ENCODE measurements around the gene CA11.
"Not testable (repeated sequence)": the region's sequence is repeated elsewhere in the genome, so short reads cannot be mapped to it uniquely, and the experiment has no call there.

The CA11 gene

DNA sequence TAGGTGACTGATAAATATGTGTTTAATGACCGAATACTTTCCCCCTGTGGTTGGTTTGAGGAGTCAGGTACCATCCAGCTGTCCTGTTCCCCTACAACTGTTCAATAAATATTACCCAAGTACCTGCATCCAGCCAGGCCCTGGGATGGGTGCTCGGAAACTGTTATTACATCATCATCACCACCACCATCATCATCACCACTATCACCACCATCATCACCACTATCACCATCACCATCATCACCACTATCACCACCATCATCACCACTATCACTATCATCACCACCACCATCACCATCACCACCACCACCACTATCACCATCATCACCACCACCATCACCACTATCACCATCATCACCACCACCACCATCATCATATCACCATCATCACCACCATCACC is 22.8 kb upstream of the CA11 start:
- DNase-seq, result no peak

DNA sequence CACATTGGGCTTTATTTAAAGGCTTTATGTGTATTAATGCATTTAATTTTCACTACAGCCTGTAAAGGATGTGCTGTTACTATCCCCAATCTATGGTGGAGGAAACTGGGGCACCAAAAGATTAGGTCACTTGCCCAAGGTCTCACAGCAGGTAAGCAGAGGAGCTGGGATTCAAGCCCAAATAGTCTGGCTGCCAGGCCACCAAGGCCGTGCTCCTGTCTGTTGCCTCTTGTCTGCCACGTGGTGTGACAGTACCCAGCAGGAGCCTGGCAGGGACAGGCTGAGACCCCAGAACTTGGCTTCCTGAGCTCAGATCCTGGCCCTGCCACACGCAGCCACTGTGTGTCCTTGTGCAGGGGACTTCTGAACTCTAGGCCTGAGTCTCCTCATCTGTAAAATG is 22.3 kb upstream of the CA11 start:
- no peak for DNase-seq

DNA sequence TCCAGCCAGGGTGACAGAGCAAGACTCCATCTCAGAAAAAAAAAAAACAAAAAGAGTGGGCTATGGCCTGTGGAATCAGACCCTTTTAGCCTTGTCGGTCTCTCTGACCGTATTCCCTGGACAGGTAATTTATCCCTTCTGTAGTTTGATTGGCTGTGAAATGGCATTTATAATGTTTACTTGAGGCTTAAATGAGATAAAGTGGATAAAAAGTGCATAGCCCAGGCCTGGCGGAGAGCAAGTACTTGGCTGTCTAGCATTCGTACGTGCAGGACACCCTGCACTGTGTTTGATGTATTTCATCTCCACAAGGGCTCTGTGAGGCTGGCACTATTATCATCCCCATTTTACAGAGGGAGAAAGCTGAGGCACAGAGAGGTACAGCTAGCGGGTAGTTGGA is 19.8 kb upstream of the CA11 start:
- no peak for DNase-seq

DNA sequence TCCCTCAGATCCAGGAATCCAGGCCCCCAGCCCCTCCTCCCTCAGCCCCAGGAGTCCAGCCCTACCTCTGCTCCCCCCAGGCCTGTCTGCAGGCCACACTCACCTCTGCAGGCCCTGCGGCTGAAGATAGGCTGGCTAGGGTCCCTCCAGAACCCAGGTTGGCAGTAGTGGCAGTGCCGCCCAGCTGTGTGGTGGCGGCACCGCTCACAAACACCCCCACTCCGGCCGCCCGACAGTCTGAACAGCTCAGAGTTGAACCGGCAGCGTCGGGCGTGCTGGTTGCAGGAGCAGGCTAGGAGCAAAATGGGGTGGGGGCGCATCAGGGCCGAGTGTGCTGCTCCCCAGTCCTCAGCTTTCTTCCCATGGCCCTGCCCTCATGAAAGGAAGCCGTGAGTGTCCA is 18.5 kb upstream of the CA11 start:
- no peak for DNase-seq

DNA sequence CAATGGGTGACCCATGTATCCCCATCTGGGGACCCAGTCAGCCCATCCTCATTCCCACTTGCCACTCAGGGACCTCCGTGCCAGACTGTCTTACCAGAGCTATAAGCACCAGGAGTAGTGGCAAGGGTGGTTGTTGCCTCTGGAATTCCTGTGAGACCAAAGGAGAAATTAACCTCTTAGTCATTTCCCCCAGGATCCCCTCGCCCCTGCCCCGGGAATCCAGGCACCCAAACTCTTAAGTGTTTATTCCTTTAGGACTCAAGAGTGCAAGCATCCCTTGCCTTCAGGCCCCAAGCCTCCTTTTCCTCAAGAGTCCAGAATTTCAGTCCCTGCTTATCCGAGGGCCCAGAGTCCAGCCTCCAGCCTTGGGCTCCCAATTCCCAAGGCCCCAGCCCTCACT is 17.7 kb upstream of the CA11 start:
- DNase-seq, result no peak

DNA sequence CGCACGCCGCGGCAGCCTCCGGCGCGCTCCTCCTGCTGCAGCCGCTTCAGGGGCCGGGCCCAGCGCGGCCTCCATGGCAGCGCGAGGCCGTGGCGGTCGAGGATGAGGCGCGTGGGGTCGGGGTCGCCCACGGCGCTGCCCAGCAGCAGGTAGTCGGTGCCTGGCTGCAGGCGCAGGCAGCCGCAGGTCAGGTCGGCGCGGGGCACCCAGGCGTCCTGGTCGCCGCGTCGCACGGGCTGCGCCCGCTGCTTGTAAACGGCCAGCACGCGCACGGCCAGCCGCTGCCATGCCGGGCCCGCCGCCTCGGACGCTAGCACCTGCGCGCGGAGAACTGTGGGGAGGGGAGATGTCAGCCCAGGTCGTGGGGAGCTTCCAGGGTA is 15.7 kb upstream of the CA11 start:
- no peak for DNase-seq

DNA sequence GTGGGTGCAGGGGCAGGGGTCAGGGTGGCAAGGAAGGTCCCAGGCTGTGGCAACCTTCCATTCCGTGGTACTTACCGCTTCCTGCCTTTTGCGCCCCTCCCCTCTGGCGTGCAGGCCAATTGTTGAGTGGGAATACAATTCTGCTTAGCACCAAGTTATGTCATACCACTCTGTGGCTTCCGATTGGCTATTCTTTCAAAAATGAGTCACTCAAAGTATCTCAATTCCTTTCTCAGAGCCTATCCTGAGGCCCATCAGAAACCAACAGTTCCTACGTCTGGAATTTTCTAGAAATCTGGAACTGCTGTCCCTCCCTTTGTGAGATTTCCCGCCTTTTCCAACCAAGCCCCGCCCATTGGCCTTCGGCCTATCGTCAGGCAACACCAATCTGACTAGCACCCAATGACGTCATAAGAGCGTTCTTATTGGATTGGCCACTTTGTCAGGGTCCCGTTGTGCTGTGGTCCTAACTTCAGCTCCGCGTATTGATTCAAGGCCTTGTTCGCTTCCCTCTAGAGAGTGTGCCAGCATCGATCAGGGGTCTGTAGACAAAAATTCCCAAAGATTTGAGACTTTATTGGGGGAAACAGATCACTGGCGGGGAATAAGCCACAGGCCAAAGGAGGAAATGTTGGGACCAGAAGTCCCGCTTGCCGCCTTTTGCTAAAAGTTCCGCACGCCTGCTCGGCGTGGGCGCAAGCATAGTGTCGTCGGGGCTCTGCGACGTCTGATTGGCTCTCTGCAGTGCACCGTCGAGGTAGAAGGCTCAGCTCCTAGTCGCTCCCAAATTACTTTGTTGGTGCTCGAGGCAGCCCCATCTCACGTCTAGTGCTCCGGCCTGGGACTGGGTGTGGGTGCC is 15.1 kb upstream of the CA11 start:
- no peak for DNase-seq

DNA sequence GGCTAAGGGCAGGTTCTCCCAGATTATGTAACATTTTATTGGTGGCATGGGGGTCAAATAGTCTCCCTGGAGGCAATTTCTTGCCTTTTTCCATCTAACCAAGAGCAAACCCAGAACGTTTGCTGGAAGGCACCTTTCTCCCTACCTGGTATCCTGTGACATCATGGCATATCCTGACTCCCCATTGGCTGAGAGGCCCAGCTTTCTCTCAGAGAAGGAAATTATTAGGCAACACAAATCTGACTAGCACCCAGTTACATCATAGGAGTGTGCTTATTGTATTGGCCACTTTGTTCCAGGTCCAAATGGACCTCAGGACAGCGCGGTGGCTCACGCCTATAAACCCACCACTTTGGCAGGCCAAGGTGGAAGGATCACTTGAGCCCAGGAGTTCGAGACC is 13.8 kb upstream of the CA11 start:
- DNase-seq, result no peak

DNA sequence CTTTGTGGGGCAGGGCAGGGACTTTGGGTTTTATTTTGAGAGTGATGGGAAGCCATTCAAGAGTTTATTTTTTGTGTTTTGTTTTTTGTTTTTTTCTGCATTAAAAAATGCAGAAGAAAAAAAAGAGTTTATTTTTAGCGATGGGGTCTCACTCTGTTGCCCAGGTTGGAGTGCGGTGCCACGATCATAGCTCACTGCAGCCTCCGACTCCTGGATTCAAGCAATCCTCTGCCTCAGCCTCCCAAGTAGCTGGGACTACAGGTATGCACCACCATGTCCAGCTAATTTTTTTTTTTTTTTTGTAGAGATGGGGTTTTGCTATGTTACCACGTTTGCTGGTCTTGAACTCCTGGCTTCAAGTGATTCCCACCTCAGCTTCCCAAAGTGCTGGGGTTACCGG is 12.5 kb upstream of the CA11 start:
- DNase-seq, result no peak

DNA sequence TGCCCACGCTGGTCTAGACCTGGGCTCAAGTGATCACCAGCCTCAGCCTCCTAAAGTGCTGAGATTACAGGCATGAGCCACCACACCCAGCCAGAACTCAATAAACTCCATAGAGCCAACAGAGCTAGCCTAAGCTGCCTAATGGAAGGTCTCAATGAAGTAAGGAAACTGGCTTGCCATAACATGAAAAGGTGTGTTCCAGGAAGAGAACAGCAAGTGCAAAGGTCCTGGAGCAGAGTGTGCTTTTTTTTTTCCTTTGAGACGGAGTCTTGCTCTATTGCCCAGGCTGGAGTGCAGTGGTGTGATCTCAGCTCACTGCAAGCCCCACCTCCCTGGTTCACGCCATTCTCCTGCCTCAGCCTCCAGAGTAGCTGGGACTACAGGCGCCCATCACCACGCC is 11.8 kb upstream of the CA11 start:
- not testable (repeated sequence) for DNase-seq

DNA sequence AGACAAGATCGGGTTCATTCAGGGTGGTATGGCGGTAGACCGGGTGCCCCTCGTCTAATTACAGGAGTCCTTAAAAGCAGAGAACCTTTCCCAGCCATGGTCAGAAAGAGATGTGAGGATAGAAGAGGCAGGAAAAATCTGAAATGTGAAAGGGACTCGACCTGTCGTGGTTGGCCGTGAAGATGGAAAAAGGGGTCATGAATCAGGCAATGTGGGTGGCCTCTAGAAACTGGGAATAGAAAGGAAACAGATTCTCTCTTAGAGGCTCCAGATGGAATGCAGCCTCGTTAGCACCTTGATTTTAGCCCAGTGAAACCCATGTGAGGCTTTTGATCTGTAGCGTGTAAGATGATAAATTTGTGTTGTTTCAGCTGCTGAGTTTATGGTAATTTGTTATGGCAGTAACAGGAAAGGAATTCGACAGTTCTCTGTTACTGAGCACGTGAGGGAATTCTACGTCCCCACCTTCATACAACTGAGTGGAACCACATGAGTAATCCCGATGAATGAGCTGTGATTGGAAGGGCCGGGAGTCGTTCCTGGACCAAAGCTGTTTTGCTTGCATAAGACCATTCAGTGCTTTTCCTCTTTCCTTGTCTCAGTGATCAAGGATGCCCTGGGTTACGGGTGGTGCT is 11.0 kb upstream of the CA11 start:
- DNase-seq, result no peak

DNA sequence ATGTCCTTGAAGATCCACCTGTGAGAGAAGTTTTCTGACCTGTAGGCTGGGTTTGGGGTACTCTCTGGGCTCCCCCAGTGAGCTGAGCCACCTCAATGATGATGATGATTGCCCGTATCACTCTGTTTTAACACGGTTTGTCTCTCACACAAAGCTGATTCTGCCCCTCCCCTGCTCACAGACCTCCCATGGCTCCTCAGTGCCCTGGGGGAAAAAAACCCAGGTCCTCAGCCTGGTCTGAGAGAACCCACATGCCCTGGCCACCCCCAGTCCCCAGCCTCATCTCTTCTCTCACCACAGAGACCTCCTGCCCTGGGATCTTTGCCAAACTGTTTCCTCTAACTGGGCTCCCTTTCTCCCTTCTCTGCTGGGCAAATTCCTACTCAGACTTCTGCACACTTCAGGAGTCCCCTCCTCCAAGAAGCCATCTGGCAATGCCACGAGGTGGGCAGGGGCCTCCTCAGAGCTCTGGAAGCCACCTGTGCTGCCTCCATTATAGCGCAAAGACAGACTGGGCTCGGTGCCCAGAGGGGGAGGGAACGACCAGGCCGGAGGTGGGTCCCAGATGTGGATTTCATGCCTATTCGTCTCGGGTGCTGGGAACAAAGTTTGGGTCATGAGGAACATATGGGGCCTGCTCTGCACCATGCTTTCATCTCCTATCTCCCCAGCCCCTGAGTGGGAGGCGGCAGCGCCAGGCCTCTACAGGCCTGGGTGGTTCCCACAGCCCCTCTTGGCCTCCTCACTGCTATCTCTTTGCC is 8.5 kb upstream of the CA11 start:
- DNase-seq, result no peak

DNA sequence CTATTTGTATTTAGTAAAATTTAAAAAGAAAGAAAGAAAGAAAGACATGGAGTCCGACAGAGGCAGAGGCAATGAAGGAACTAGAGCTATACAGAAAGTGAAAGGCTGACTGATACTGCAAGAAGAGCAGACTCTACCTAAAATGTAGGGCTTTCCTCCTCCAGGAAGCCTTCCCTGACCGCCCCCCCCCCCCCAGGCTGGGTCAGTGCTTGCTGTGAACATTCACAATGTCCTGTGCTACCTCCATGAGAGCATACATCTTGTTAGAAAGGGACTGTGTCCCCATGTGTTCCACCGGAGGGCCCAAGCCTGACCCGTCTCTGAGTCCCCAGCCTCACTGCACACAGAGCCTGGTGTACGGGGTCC is 5.7 kb upstream of the CA11 start:
- DNase-seq, result no peak

DNA sequence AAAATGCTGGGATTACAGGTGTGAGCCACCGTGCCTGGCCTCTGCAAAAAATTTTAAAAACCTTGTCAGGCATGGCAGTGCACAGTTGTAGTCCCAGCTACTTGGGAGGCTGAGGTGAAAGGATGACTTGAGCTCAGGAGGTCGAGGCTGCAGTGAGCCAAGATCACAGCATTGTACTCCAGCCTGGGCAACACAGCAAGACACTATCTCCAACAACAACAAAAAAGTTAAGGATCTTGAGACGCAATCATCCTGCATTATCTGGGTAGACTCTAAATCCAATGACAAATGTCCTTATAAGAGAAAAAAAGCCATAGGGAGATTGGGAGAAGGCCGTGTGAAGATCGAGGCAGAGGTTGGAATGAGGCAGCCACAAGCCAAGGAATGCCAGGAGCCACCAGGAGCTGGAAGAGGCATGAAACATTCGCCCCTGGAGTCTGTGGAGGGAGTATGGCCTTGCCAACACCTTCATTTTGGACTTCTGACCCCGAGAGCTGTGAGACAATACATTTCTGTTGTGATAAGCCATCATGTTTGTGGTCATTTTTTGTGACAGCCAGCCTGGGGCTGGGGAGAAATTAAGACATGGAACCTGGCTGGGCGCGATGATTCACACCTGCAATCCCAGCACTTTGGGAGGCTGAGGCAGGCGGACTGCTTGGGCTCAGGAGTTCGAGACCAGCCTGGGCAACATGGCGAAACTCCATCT is 5.1 kb upstream of the CA11 start:
- DNase-seq, result no peak

DNA sequence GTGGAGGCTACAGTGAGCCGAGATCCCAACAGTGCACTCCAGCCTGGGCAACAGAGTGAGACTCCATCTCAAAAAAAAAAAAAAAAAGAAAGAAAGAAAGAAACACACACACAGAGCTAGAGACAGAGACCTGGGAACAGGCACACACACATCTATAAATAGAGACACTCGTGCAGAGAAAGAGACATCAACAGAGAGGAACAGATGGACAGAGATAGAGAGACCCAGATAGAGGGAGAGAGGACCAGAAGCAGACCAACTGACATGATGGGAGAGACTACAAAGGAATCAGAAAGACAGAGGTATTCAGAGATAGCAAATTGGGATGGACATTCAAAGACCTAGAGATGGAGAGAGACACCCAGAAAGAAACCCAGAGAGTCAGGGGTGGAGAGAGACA is 2.1 kb upstream of the CA11 start:
- no peak for DNase-seq

DNA sequence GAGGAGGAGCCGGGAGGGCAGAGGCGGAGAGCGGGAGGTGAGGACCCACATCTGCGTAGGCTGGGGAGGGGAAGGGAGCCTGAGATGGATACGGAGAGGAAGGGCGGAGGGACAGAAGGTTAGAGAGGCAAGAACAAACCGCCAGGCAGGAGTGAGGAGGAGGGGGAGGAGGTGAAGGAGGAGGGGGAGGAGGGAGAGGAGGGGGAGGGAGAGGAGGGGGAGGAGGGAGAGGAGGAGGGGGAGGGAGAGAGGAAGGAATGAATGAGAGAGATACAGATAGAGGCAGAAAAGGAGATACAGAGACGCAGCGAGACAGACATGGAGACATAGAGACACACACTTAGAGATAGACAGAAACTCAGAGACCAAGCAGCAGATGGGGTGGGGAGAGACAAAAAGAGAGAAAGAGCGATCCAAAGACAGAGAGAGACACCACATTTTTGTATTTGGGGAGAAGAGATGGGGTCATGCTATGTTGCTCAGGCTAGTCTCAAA is 782 bp upstream of the CA11 start:
- DNase-seq, result no peak

DNA sequence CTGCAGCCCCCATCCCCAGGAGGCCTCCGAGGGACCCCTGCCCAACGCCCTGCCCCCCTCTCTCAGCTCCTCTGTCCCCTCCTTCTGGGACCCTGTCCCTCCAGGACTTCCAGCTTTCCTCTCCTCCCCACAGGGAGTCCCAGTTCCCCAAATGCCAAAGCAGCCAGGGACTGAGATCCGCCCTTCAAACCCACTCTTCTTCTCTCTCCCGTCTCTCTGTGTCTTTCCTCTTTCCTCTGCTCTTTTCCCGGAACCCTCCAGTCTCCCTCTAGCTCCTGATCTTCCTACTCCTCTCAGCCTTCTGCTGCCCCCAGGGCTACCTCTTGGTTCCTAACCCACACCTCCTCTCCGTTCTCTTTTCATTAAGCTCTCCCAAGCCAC is 377 bp downstream of the CA11 start:
- DNase-seq, result no peak

DNA sequence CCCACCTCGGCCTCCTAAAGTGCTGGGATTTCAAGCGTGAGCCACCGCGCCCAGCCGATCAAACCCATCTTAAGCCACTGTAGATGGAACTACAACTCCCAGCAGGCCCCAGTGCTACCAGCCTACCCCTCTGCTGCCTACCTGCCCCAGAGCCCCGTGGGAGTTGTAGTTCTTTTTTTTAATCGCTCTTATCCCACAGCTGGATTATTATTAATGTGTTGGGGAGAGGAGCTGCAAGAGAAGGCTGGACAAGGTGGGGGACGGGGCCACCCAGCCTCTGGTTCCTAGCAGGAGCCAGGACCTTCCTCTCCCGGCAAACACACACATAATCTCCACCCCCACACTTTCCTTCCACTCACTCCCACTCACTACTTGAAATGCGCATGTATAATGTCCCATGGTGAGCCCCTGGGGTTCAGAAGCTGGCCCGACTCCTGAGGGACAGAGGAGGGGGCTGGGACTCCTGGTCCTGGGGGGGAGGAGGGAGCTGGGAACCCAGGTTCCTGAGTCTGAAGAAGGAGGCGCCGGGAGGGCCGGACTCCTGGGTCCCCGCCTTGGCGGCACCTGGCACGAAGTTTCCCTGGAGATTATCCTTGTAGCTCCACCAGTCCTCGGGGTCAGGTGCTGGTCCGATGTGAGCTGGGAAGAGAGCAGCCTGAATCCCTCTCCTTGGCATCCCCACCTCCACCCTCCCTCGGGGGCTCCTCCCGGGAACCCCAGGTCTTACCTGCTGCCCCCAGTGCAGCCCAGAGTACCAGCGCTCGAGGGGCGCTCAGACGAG is 958 bp downstream of the CA11 start:
- no peak for DNase-seq

DNA sequence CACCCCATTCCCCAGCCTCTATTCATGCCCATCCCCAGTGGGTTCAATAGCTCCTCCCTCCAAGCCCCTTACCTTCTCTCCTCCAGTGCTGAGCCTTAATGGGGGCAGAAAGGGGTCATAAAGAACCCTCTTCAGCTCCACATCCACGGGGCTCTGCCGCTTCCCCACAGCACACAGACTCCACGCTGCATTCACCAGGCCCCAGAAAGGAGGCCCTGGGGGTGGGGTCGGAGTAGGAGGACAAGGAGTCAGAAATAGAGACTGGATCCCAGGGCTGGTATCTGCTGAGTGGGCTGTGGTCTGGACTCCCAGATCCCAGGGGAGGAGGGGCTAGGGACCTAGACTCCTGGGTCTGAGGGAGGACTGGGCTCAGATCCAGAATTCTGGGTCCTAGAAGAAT is 1.6 kb downstream of the CA11 start:
- no peak for DNase-seq

DNA sequence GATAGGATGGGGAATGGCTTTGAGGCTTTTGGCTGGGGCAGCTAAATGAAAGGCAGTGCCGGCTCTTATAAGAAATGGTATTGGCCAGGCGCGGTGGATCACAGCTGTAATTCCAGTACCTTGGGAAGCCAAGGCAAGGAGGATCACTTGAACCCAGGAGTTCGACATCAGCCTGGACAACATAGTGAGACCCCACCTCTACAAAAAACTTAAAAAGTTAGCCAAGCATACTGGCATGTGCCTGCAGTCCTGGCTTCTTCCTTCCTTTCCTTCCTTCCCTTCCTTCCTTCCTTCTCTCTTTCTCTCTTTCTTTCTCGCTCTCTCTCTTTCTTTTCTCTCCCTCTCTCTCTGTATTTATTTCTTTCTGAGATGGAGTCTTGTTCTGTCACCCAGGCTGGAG is 3.1 kb downstream of the CA11 start:
- no peak for DNase-seq

DNA sequence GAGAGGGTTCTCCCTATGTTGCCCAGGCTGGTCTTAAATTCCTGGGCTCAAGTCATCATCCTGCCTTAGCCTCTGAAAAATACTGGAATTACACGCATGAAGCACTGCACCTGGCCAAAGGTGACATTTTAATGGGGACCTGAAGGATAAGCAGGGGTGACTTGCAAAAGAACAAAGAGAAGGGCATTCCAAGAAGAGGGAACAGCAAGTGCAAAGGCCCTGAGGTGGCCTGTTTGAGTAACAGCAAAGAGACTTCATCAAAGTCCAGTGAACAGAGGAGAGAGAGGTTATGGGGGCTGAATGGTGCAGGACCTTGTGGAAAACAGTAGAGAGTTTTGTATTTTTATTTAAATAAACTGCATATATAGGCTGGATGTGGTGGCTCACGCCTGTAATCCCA is 4.1 kb downstream of the CA11 start:
- no peak for DNase-seq
